AG09309 (cell line): ENCODE measurements around the gene MRM3.
"Not testable (repeated sequence)": the region's sequence is repeated elsewhere in the genome, so short reads cannot be mapped to it uniquely, and the experiment has no call there.

Source experiments
- DNase-seq: peaks from one replicate; pipeline ENCODE4 v3.0.0-alpha.2; 2010; ENCODE audit warnings: low read depth
- H3K4me3 ChIP-seq: 2 replicates; pipeline ENCODE4 v1.5.1; 2011; ENCODE audit warnings: mild to moderate bottlenecking, low read depth, low read length, moderate library complexity; ENCODE audit not compliant: control insufficient read depth
- CTCF ChIP-seq: IDR thresholded peaks from 2 replicates; pipeline ENCODE4 v1.5.1; 2011; ENCODE audit warnings: mild to moderate bottlenecking, low read depth, low read length, inconsistent platforms; ENCODE audit not compliant: insufficient read depth, control insufficient read depth; ENCODE audit errors: missing control alignments

The MRM3 gene

GRCh38 chr17:828761-829160 lies 46.6 kb downstream of the MRM3 start:
- no peak overlapping the region for H3K4me3 ChIP-seq
- no peak for TF ChIP-seq CTCF
- DNase-seq: peak; percentile 45

- H3K4me3 ChIP-seq, DNase-seq: not testable (repeated sequence)
Observed at GRCh38 chr17:829614-830013, 47.5 kb downstream of the MRM3 start.

GRCh38 chr17:830381-830780 lies 48.2 kb downstream of the MRM3 start:
- DNase-seq: no peak
- no peak for TF ChIP-seq CTCF
- no peak overlapping the region for H3K4me3 ChIP-seq

- H3K4me3 ChIP-seq: no peak overlapping the region
- no peak for TF ChIP-seq CTCF
- no peak for DNase-seq
Observed at GRCh38 chr17:830950-831349, 48.8 kb downstream of the MRM3 start.

- no peak for TF ChIP-seq CTCF
- H3K4me3 ChIP-seq: no peak overlapping the region
- DNase-seq: no peak
Observed at GRCh38 chr17:834136-834535, 52.0 kb downstream of the MRM3 start.

- DNase-seq: peak; percentile 99
- no peak overlapping the region for H3K4me3 ChIP-seq
- no peak for TF ChIP-seq CTCF
Observed at GRCh38 chr17:835263-835662, 53.1 kb downstream of the MRM3 start.

- not testable (repeated sequence) for DNase-seq, H3K4me3 ChIP-seq
Observed at GRCh38 chr17:835721-836120, 53.6 kb downstream of the MRM3 start.

- DNase-seq: peak; percentile 82
- no peak for TF ChIP-seq CTCF
- no peak overlapping the region for H3K4me3 ChIP-seq
Observed at GRCh38 chr17:836151-836550, 54.0 kb downstream of the MRM3 start.
